Caco-2 (cell line): ENCODE data around the gene CWC22. TPM values are rescaled to one million over a fixed set of nuclear protein-coding genes. Genes with fewer than 3 reads are reported as not detected.

Experiments
- BruUV-seq: library from RNA; stranded (reverse); fragments of 400-500 nt; replicated peaks from 2 replicates; lab custom pipeline; 2021; lab: Mats Ljungman, UMichigan
- CTCF ChIA-PET: fragments of 300-600 bp; sonication (Branson Sonifier 250); formaldehyde crosslinking; loops from one replicate; lab custom pipeline; 2022; ENCODE audit warnings: antibody characterized with exemption; lab: Charles Lee
- POLR2A ChIA-PET: fragments of 300-600 bp; sonication (Branson Sonifier 250); formaldehyde crosslinking; loops from one replicate; lab custom pipeline; 2022; ENCODE audit warnings: antibody characterized with exemption; lab: Charles Lee
- DNase-seq, 2 experiments: peaks; one replicate each; pipeline versions ENCODE4 v3.0.0 to v3.0.0-alpha.2; 2020 to 2022
- H3K27me3 ChIP-seq: replicated peaks from 2 replicates; pipeline ENCODE4 v1.6.0; 2011; ENCODE audit warnings: low read length; ENCODE audit not compliant: control insufficient read depth, insufficient read depth
- H3K36me3 ChIP-seq: 2 replicates; pipeline ENCODE4 v1.5.1; 2011; ENCODE audit warnings: low read length; ENCODE audit not compliant: control insufficient read depth, insufficient read depth
- H3K4me1 ChIP-seq: fragments of 250-450 bp; sonication (Bioruptor Pico); 2 replicates; pipeline ENCODE4 v1.5.1; 2020; ENCODE audit warnings: mild to moderate bottlenecking
- H3K4me3 ChIP-seq: 2 replicates; pipeline ENCODE4 v1.5.1; 2011; ENCODE audit warnings: low read depth, mild to moderate bottlenecking, control low read depth, low read length
- H3K9me3 ChIP-seq: fragments of 250-450 bp; sonication (Bioruptor Pico); 2 replicates; pipeline ENCODE4 v1.5.1; 2020; ENCODE audit warnings: mild to moderate bottlenecking, moderate library complexity
- H3K27ac Mint-ChIP-seq: one replicate; pipeline ENCODE4 v1.8.0; 2022; ENCODE audit warnings: mixed read lengths; ENCODE audit not compliant: unreplicated experiment
- H3K27me3 Mint-ChIP-seq: one replicate; pipeline ENCODE4 v1.8.0; 2022; ENCODE audit warnings: mixed read lengths; ENCODE audit not compliant: insufficient read depth, unreplicated experiment
- H3K36me3 Mint-ChIP-seq: one replicate; pipeline ENCODE4 v1.8.0; 2022; ENCODE audit warnings: mild to moderate bottlenecking, mixed read lengths; ENCODE audit not compliant: insufficient read depth, unreplicated experiment
- H3K4me1 Mint-ChIP-seq: one replicate; pipeline ENCODE4 v1.8.0; 2022; ENCODE audit warnings: low read depth, mixed read lengths; ENCODE audit not compliant: unreplicated experiment
- H3K4me3 Mint-ChIP-seq: one replicate; pipeline ENCODE4 v1.8.0; 2022; ENCODE audit warnings: mild to moderate bottlenecking, moderate library complexity, mixed read lengths; ENCODE audit not compliant: unreplicated experiment
- H3K9me3 Mint-ChIP-seq: one replicate; pipeline ENCODE4 v1.8.0; 2022; ENCODE audit warnings: mixed read lengths; ENCODE audit not compliant: unreplicated experiment
- intact Hi-C: fragments of 100-400 bp; cut with micrococcal nuclease; formaldehyde crosslinking; loops from one replicate; pipeline ENCODE4 v1.10.0; 2022; ENCODE audit not compliant: unreplicated experiment
- total RNA-seq: library from RNA; stranded (reverse); gene quantifications from 2 replicates; pipeline ENCODE4 v1.2.3, GENCODE V29; 2022
- TF ChIP-seq, protein P1 (sequence below), 2 experiments: fragments of 200-600 bp in 1 of 2; IDR thresholded peaks; 1 replicate in 1 of 2; 2 replicates in 1 of 2; pipeline versions ENCODE4 v1.5.1 to v1.8.0; 2011 to 2022; ENCODE audit warnings: antibody characterized with exemption in 1 of 2, control low read depth in 1 of 2, inconsistent platforms in 1 of 2, low read depth in 1 of 2, low read length in 1 of 2, mild to moderate bottlenecking in 1 of 2, moderate library complexity in 1 of 2; ENCODE audit not compliant: insufficient read depth in 1 of 2, severe bottlenecking in 1 of 2, unreplicated experiment in 1 of 2

CWC22 gene
- total RNA-seq, 1 experiment from 2014 or later, result 20.3 TPM

DNA sequence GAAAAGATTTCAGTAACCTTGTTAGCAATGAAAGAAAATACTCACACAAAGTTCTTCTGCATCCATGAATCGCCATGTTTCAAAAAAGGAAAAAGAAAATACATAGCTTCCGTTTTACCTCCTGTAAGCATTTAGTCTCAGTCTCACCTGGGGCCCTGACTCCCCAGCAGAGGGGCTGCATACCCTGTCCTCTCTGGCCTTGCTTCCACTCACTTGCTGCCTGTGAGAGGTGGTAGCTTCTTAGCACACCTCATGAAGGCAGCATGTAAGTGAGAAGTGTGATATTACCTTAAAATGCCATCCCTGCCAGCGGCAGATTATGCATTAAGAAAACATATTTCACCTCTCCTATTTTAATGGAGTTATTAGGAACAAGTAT is 96.4 kb downstream of the CWC22 start:
- H3K9me3 Mint-ChIP-seq, result no peaks in the 10 kb centered on the region
- no peaks in the 10 kb centered on the region for H3K36me3 Mint-ChIP-seq
- Histone ChIP-seq H3K4me3 (no peak overlapping the region), H3K27me3 (no peaks in the 10 kb centered on the region), H3K4me1 (no peaks in the 10 kb centered on the region), H3K36me3 (no peaks in the 10 kb centered on the region), H3K9me3 (no peaks in the 10 kb centered on the region)
- peaks cover 5% of the 10 kb centered on the region for H3K27me3 Mint-ChIP-seq
- no peak overlapping the region for H3K4me3 Mint-ChIP-seq
- ChIA-PET CTCF (no interaction called here), POLR2A (no interaction called here)
- DNase-seq, result no peak
- BruUV-seq, result no TSS peak
- H3K4me1 Mint-ChIP-seq, result no peaks in the 10 kb centered on the region
- intact Hi-C loops, result no loop called here
- no peak overlapping the region for H3K27ac Mint-ChIP-seq
- TF ChIP-seq, protein P1, sequence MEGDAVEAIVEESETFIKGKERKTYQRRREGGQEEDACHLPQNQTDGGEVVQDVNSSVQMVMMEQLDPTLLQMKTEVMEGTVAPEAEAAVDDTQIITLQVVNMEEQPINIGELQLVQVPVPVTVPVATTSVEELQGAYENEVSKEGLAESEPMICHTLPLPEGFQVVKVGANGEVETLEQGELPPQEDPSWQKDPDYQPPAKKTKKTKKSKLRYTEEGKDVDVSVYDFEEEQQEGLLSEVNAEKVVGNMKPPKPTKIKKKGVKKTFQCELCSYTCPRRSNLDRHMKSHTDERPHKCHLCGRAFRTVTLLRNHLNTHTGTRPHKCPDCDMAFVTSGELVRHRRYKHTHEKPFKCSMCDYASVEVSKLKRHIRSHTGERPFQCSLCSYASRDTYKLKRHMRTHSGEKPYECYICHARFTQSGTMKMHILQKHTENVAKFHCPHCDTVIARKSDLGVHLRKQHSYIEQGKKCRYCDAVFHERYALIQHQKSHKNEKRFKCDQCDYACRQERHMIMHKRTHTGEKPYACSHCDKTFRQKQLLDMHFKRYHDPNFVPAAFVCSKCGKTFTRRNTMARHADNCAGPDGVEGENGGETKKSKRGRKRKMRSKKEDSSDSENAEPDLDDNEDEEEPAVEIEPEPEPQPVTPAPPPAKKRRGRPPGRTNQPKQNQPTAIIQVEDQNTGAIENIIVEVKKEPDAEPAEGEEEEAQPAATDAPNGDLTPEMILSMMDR (IDR thresholded peaks at IDR 0.05; ENCODE audit: insufficient read depth in 1 of 2, low read depth in 1 of 2, low read length in 1 of 2, severe bottlenecking in 1 of 2, unreplicated experiment in 1 of 2), result no peak

- BruUV-seq, result no TSS peak
- Histone ChIP-seq H3K27me3 (no peaks in the 10 kb centered on the region), H3K4me1 (no peaks in the 10 kb centered on the region), H3K9me3 (no peaks in the 10 kb centered on the region), H3K4me3 (no peak overlapping the region), H3K36me3 (no peaks in the 10 kb centered on the region)
- no peak overlapping the region for H3K4me3 Mint-ChIP-seq
- CTCF ChIA-PET, result no interaction called here
- H3K27me3 Mint-ChIP-seq, result peaks cover 2% of the 10 kb centered on the region
- no peaks in the 10 kb centered on the region for H3K9me3 Mint-ChIP-seq
- H3K36me3 Mint-ChIP-seq, result no peaks in the 10 kb centered on the region
- intact Hi-C loops, result no loop called here
- TF ChIP-seq, protein P1 (IDR thresholded peaks at IDR 0.05; ENCODE audit: insufficient read depth in 1 of 2, low read depth in 1 of 2, low read length in 1 of 2, severe bottlenecking in 1 of 2, unreplicated experiment in 1 of 2), result no peak
- no peaks in the 10 kb centered on the region for H3K4me1 Mint-ChIP-seq
- no peak for DNase-seq
- no peak overlapping the region for H3K27ac Mint-ChIP-seq
- POLR2A ChIA-PET, result no interaction called here
Measured at GRCh38 chr2:179909845-179910734, 97.0 kb downstream of the CWC22 start.

DNA sequence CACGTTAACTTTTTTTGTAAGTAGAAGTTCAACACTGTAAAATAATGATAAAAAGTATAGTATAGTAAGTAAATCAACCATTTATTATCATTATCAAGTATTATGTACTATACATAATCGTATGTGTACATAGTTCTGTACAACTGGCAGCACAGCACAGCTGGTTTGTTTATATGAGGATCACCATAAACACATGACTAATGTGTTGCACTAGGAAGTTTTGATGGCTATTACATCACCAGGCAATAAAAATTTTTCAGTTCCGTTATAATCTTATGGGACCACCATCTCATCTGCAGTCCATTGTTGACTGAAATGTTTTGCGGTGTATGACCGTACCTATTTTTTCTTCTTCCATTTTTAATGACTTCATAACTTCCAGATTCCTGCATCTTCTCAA is 106.4 kb downstream of the CWC22 start:
- H3K4me1 ChIP-seq, result no peaks in the 10 kb centered on the region
- CTCF ChIA-PET, result no interaction called here
- H3K4me1 Mint-ChIP-seq, result no peaks in the 10 kb centered on the region
- no peaks in the 10 kb centered on the region for H3K36me3 ChIP-seq
- POLR2A ChIA-PET, result no interaction called here
- intact Hi-C loops, result no loop called here
- H3K9me3 ChIP-seq, result no peaks in the 10 kb centered on the region
- DNase-seq, result no peak
- no peak overlapping the region for H3K4me3 Mint-ChIP-seq
- no peak overlapping the region for H3K4me3 ChIP-seq
- BruUV-seq, result no TSS peak
- peaks cover 9% of the 10 kb centered on the region for H3K9me3 Mint-ChIP-seq
- H3K27me3 ChIP-seq, result no peaks in the 10 kb centered on the region
- H3K36me3 Mint-ChIP-seq, result no peaks in the 10 kb centered on the region
- H3K27ac Mint-ChIP-seq, result no peak overlapping the region
- TF ChIP-seq, protein P1 (IDR thresholded peaks at IDR 0.05; ENCODE audit: insufficient read depth in 1 of 2, low read depth in 1 of 2, low read length in 1 of 2, severe bottlenecking in 1 of 2, unreplicated experiment in 1 of 2), result no peak
- H3K27me3 Mint-ChIP-seq, result no peaks in the 10 kb centered on the region
